SK-N-SH (cell line): ENCODE data around the gene BCL2A1.

Experiments
- RCOR1 ChIP-seq: fragments of 150-350 bp; IDR thresholded peaks from 2 replicates; pipeline ENCODE4 v1.6.1; 2017; ENCODE audit warnings: antibody characterized with exemption, low read length
- TAF1 ChIP-seq: IDR thresholded peaks from 2 replicates; pipeline ENCODE4 v1.6.1; 2012; ENCODE audit warnings: low read depth, mild to moderate bottlenecking, low read length, moderate library complexity, borderline replicate concordance
- TF ChIP-seq, protein P1 (sequence below): fragments of 200-600 bp; sonication (generic); IDR thresholded peaks from 2 replicates; pipeline ENCODE4 v1.6.1; 2017; ENCODE audit warnings: antibody characterized with exemption, mild to moderate bottlenecking, moderate library complexity
- TF ChIP-seq, protein P2 (sequence below): IDR thresholded peaks from 2 replicates; pipeline ENCODE4 v1.6.1; 2012; ENCODE audit warnings: mild to moderate bottlenecking, low read depth, low read length, moderate library complexity
- TF ChIP-seq, protein P3 (sequence below): fragments of 150-350 bp; IDR thresholded peaks from 2 replicates; pipeline ENCODE4 v1.6.1; 2017; ENCODE audit warnings: antibody characterized with exemption, low read length, low read depth, borderline replicate concordance

DNA sequence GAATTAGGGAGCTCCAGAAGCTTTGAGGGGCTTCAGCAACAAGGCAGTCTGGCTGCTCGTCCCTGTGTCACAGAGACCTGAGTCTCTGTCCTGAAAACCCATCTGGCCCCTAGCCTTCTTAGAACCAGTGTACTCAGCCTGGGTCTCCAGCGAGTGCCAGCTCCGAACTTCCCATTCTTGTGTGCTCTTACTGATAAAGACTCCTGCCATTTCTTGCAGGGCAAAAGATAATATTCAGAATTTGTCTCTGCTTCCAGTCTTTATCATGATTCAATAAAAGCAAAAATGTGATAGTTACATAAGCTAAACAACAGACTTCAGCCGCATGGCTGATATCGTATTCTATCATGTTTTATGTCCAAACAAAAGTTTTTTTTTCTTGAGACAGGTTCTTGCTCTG is 36.0 kb upstream of the BCL2A1 start:
- no peak for TF ChIP-seq RCOR1
- TF ChIP-seq, protein P1, sequence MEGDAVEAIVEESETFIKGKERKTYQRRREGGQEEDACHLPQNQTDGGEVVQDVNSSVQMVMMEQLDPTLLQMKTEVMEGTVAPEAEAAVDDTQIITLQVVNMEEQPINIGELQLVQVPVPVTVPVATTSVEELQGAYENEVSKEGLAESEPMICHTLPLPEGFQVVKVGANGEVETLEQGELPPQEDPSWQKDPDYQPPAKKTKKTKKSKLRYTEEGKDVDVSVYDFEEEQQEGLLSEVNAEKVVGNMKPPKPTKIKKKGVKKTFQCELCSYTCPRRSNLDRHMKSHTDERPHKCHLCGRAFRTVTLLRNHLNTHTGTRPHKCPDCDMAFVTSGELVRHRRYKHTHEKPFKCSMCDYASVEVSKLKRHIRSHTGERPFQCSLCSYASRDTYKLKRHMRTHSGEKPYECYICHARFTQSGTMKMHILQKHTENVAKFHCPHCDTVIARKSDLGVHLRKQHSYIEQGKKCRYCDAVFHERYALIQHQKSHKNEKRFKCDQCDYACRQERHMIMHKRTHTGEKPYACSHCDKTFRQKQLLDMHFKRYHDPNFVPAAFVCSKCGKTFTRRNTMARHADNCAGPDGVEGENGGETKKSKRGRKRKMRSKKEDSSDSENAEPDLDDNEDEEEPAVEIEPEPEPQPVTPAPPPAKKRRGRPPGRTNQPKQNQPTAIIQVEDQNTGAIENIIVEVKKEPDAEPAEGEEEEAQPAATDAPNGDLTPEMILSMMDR = no peak
- TF ChIP-seq, protein P2, sequence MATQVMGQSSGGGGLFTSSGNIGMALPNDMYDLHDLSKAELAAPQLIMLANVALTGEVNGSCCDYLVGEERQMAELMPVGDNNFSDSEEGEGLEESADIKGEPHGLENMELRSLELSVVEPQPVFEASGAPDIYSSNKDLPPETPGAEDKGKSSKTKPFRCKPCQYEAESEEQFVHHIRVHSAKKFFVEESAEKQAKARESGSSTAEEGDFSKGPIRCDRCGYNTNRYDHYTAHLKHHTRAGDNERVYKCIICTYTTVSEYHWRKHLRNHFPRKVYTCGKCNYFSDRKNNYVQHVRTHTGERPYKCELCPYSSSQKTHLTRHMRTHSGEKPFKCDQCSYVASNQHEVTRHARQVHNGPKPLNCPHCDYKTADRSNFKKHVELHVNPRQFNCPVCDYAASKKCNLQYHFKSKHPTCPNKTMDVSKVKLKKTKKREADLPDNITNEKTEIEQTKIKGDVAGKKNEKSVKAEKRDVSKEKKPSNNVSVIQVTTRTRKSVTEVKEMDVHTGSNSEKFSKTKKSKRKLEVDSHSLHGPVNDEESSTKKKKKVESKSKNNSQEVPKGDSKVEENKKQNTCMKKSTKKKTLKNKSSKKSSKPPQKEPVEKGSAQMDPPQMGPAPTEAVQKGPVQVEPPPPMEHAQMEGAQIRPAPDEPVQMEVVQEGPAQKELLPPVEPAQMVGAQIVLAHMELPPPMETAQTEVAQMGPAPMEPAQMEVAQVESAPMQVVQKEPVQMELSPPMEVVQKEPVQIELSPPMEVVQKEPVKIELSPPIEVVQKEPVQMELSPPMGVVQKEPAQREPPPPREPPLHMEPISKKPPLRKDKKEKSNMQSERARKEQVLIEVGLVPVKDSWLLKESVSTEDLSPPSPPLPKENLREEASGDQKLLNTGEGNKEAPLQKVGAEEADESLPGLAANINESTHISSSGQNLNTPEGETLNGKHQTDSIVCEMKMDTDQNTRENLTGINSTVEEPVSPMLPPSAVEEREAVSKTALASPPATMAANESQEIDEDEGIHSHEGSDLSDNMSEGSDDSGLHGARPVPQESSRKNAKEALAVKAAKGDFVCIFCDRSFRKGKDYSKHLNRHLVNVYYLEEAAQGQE = no peak
- no peak for TF ChIP-seq TAF1
- TF ChIP-seq, protein P3, sequence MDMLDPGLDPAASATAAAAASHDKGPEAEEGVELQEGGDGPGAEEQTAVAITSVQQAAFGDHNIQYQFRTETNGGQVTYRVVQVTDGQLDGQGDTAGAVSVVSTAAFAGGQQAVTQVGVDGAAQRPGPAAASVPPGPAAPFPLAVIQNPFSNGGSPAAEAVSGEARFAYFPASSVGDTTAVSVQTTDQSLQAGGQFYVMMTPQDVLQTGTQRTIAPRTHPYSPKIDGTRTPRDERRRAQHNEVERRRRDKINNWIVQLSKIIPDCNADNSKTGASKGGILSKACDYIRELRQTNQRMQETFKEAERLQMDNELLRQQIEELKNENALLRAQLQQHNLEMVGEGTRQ = no peak
